GM19438 (cell line): ENCODE data around the gene SLC25A48.
"Not testable (repeated sequence)": the region's sequence is repeated elsewhere in the genome, so short reads cannot be mapped to it uniquely, and the experiment has no call there.

Source experiments
- ATAC-seq: cut with Tn5 transposase; IDR thresholded peaks from one replicate; pipeline ENCODE4 v1.9.1; 2021; ENCODE audit warnings: low read depth; ENCODE audit not compliant: unreplicated experiment

SLC25A48 gene

GRCh38 chr5:135851915-135852845, 17.7 kb downstream of the SLC25A48 start:
- ATAC-seq = no peak

GRCh38 chr5:135857630-135858311, 23.3 kb downstream of the SLC25A48 start:
- ATAC-seq = no peak

GRCh38 chr5:135859186-135859585, 24.7 kb downstream of the SLC25A48 start:
- ATAC-seq = not testable (repeated sequence)

GRCh38 chr5:135859641-135860040, 25.2 kb downstream of the SLC25A48 start:
- no peak for ATAC-seq

GRCh38 chr5:135861641-135862040, 27.2 kb downstream of the SLC25A48 start:
- no peak for ATAC-seq

GRCh38 chr5:135862086-135862485, 27.6 kb downstream of the SLC25A48 start:
- ATAC-seq = no peak

GRCh38 chr5:135862744-135863143, 28.3 kb downstream of the SLC25A48 start:
- ATAC-seq = no peak

- no peak for ATAC-seq
Observed at GRCh38 chr5:135864503-135865435, 30.3 kb downstream of the SLC25A48 start.

GRCh38 chr5:135866016-135866415, 31.6 kb downstream of the SLC25A48 start:
- no peak for ATAC-seq

GRCh38 chr5:135867599-135867998, 33.1 kb downstream of the SLC25A48 start:
- no peak for ATAC-seq

GRCh38 chr5:135868681-135869080, 34.2 kb downstream of the SLC25A48 start:
- ATAC-seq = no peak

- no peak for ATAC-seq
Observed at GRCh38 chr5:135869276-135869675, 34.8 kb downstream of the SLC25A48 start.

GRCh38 chr5:135869935-135870334, 35.5 kb downstream of the SLC25A48 start:
- no peak for ATAC-seq

GRCh38 chr5:135871268-135871915, 36.9 kb downstream of the SLC25A48 start:
- no peak for ATAC-seq

- ATAC-seq = no peak
Observed at GRCh38 chr5:135873831-135874230, 39.4 kb downstream of the SLC25A48 start.

GRCh38 chr5:135874461-135874860, 40.0 kb downstream of the SLC25A48 start:
- no peak for ATAC-seq

- ATAC-seq = no peak
Observed at GRCh38 chr5:135875567-135875966, 41.1 kb downstream of the SLC25A48 start.

GRCh38 chr5:135876146-135876545, 41.7 kb downstream of the SLC25A48 start:
- ATAC-seq = no peak

GRCh38 chr5:135877570-135878155, 43.2 kb downstream of the SLC25A48 start:
- ATAC-seq = no peak

- ATAC-seq = no peak
Observed at GRCh38 chr5:135878156-135878620, 43.7 kb downstream of the SLC25A48 start.
